NCI-H1105 (cell line): ENCODE results near the gene CASTOR2.
A peak's percentile ranks its signal among the peaks of the same experiment; 100 is the strongest.
"Not testable (repeated sequence)": the region's sequence is repeated elsewhere in the genome, so short reads cannot be mapped to it uniquely, and the experiment has no call there.

ENCODE experiments used
- DNase-seq: peaks from one replicate; lab custom pipeline; 2025; lab: John Stamatoyannopoulos, UW

Gene CASTOR2

DNA sequence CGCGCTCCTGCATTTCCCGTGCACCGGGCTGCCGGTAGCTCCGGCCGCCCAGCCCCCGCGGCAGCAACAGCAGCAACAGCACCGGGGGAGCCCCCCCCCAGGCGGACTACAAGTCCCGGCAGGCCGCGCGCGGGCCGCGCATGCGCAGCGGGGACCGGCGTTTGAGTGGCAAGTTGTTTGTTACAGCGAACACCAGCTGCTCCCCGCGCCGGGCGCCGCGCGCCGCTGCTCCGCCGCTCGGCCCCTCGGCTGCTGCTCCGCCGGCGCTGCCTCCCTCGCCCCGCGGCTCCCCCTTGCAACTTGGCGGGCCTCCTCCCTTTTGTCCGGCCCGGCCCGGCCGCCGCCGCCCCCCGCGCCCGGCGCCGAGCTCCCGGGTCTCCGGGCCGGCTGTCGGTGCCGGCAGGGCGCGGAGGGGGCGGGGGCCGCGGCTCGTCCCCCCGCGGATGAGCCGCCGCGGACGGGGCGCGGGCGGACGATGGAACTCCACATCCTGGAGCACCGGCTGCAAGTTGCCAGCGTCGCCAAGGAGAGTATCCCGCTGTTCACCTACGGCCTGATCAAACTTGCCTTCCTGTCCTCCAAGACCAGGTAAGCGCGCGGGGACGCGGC is at the start of gene CASTOR2:
Gene CASTOR2 (plus strand): TSS at position 195 of the 609 bp plus-strand sequence. CDS start 281 bp downstream, at position 476.
- DNase-seq, result peak; percentile 11

DNA sequence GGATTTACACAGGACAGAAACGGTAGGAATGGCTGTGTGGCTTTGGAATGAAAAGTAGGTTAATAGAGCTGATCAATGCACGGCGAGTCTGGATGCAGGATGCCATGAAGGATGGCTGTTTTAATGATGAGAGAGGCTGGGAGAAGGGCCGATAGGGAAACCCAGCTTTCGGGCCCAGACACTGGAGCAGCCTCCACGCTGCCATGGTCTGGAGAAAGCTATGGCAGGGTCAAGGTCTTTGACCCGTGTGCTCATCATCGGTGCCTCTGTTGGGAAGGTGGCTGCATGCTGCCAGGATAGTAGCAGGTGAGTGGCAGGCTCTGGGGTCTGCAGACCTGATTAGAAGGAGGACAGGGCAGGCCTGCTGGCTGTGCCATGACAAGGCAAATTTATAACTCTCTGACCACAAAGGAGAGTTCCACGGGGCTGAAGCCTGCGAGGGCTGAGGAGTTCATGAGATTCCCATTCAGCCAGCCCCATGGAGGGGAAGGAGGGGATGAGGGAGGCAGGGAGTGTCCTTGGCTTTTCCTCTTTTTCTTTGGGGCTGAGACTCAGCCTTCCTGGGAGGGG is 42.1 kb upstream of the CASTOR2 start:
- not testable (repeated sequence) for DNase-seq

DNA sequence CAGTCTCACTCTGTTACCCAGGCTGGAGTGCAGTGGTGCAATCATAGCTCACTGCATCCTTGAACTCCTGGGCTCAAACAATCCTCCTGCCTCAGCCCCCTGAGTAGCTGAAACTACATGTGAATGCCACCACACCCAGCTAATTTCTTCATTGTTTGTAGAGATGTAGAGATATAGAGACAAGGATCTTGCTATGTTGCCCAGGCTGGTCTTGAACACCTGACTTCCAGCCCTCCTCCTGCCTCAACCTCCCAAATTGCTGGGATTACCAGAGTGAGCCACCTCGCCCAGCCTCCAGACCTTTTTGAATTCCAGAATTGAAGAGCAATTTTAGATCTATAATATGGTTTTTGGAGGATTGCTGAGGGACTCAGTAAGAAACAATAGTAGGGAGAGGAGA is 40.9 kb upstream of the CASTOR2 start:
- not testable (repeated sequence) for DNase-seq

DNA sequence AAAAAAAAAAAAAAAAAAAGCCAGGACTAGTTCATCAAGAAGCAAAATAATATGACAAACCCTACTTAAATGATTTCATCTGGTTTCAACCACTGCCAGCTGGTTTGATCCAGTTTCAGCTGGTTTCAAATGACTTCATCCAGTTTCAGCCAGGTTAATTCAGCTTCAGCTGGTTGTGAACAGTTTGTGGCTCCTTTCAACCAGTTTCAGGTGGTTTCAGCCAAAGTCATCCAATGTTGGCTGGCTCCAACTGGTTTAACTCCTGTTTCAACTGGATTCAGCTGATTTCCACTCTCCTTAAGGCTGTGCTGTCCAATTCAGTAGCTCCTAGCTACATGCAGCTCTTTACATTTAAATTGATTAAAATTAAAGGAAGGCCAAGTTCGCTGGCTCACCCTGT is 37.5 kb upstream of the CASTOR2 start:
- DNase-seq, result not testable (repeated sequence)

DNA sequence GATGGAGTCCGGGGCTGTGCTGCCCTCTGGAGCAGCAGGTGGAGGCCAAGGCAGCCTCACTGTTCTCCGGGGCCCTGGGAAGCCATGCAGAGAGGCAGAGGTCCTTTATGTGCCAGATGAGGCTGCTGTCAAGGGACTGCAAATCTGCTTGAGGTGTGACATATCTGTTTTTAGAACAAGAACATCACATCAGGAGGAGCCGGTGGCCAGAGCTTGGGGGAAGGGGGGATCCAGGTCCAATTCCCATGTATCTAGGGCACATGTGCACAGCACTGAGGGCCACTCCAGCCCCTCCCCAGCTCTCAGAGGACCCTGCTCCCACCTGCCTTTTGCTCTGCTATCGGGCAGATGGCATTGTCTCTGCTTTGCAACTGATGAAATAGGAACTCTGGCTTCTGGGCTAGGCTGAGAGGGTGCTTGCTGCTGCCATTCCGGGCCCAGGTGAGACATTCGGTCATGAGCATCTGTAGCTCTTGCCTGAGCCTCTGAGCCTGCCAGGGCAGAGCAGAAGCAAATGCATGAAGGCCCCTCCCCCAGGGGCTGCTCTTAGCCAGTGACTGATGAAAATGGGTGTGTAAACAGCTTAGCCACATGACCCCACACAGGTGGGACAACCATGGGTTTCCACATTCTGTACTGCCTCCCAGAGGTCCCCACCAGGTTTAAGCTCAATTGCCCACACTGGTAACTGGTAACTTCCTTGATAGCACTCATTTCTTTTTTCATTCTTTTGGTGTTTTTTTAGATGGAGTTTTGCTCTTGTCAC is 32.8 kb upstream of the CASTOR2 start:
- DNase-seq, result not testable (repeated sequence)

DNA sequence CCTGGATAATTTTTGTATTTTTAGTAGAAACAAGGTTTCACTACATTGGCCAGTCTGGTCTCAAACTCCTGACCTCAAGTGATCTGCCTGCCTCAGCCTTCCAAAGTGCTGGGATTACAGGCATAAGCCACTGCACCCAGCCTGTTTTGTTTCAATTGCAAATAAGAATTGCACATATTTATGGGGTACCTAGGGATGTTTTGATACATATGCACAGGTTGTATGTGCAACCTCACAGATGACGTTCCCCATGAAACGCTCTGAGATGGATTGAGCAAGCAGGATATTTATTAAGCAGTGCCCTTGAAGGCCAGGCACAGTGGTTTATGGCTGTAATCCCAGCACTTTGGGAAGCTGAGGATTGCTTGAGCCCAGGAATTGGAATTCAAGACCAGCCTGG is 25.1 kb upstream of the CASTOR2 start:
- not testable (repeated sequence) for DNase-seq

DNA sequence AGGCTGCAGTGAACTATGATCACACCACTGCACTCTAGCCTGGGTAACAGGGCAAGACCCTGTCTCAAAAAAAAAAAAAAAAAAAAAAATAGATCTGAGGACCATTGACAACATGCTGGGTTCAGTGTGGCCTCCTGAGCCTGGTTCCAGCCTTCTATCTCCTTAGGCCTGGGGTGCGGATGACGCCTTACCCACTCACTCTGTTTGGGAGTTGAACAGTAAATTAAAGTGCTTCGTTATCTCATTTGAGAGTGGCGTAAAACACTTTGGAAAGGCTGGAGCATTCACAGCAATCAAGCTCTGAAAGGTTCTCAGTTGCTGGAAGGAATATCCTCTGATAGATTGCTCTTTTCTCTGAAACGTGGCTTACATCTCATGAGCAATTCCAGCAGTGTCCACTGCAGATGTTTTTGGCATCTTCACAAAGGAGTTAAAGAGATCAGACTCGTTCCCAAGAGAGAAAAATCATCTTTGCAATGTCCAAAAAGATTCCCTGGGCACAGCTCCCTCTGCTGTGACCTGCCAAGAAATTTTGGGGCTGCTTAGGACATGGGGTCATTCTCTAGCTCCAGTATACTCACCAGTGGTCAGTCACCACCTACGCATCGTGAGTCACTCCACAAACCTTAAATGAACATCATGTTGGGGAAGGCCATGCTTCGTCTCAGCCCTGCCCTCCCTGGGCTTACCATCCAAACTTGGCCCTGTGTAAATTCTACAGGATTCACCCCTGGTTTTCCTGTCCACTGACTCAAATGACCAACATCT is 23.0 kb upstream of the CASTOR2 start:
- DNase-seq, result not testable (repeated sequence)

DNA sequence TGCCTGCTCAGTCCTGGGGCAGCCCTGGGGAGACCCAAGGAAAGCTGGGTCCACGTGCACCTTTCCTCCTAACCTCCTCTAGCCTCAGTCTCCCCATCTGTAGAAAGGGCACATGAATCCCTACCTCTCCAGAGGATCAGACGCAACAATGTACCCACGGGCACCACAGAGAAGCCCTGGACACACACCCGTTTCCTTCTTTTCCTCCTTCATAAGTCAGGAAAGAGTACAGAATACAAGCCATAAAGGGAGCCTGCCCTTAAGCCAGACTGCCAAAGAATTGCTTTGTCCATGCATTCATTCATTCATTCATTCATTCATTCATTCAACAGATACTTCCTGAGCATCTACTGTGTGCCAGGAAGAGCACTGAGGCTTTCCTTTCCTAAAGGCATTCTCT is 20.6 kb upstream of the CASTOR2 start:
- DNase-seq, result not testable (repeated sequence)

DNA sequence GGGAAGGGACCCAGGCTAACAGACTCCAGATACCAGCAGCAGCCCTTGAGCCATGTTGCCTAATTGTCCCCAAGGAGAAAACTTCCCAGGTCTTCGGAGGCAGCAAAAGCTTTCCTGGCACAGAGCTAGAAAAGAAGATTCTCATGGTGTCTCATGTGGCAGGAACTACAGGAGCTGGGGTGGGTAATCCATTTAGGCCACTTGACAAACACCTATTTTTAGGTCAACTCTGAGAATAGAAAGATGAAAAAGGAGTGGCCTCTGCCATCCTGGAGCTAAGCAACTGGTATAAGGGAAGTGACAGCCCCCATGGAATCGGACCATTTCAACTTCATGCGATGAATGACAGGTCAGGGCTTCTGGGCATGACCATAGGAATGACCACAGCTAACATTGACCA is 16.8 kb upstream of the CASTOR2 start:
- DNase-seq, result not testable (repeated sequence)

DNA sequence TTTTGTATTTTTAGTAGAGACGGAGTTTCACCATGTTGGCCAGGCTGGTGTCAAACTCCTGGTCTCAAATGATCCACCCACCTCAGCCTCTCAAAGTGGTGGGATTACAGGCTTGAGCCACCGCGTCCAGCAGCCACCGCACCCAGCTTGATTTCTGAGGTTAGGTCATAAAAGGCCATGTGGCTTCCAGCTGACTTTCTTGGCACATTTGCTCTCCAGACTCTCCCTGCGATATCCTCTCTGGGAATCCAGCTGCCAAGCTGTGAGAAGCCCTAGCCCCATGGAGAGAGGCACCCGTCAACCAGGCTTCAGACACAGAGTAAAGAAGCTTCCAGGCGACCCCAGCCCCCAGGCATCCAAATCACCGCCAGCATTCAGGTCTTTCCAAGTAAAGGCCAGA is 10.7 kb upstream of the CASTOR2 start:
- DNase-seq, result not testable (repeated sequence)

DNA sequence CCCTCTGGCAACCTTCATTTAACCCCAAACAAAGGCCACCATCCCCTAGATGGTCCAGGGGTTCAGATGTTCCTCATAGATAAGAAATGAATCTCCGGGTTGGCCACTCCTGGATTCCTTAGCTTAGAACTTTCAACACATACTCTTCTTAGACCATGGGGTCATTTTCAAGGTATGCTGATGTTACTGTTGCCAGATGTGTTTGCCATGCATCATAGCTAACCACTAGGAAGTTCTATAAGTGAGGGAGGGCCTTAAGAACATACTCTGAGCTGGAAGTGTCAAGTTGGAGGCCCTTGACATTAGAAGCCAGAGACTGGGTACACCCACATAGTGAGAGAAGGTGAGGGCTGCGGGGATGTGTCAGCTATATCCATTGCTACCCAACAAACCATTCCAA is 6.2 kb upstream of the CASTOR2 start:
- DNase-seq, result not testable (repeated sequence)

DNA sequence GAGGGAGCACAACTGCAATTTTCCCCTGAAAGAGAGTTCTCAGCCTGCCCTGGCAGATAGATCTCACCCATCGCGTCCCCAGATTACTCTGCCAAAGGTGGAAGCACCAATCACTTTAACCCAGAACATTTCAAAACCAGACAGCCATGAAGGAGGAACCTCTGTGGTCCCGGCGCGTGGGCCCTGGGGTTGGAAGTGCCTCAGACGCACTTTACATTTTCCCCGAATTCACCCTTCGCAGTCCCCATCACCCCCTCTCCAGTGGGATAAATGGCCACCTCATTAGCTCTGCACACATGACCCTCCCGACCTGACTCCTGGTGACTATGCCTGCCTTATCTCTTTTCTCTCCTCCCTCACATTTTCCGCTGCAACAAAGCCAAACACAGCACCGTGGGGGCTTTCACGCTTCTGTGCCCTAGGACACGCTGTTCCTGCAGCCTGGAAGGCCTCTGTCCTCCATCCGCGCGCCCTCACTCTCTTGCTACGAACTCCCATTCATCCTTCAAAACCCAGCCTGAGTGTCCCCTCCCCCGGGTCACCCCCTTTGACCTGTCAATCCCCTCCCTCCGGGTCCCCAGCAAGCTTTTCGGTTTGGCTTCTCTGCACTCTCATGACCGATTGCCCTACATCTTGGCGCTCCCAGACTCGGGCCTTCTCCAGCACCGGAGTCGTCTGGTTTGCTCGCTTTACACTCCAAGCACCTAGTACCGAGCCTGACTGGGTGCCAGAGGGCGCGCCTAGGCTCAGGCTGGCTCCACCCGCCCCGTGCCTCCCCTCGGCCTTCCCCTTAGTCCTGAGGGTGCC is 598 bp upstream of the CASTOR2 start:
- DNase-seq, result not testable (repeated sequence)

DNA sequence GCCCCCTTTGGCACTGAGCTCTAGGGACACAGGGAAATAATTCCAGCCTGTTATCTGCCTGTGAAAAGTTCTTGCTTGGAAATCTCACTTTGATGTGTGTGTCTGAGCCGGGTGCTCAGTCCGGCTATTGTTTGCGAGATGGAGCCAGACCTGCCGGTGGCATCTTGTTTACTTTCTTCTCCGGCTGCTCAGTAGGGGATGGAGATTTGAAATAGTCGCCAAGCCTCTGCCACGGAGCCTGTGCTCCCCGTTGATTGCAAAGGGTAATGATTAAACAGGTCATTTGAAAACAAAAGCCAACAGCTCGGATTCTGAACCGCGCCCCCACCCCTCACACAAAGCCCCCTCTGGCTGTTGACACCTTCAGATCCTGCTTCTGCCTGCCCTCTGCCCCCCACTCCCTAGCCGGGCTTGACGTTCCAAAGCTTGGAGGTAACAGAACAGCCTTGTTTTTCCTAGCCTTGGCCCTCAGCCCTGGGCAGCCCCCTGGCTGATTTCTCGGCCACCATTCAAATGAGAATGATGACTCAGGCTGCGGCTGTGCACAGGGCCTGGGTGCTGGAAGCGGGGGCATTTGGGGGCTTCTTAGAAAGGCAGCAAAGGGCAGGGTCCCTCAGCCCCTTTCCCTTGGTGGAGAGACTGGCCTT is 1.8 kb downstream of the CASTOR2 start:
- DNase-seq, result not testable (repeated sequence)

DNA sequence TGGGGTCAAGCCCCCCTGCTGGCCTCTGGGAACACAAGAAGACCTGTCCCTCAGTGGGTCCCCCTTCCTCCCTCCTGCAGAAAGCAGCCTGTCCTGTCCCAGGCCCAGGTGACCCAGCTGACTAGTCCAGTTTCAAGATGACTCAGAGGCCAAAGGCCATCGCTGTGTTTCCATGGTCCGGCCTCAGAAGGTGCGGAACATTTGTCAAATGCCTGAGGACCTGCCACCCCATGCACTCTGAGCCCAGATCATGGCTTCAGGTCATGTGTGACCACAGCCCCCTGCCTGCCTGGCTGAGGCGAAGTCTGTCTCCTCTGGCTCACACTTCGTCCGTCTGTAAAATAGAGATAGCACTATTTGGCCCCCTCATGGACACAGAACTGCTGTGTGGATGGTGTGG is 2.4 kb downstream of the CASTOR2 start:
- DNase-seq, result not testable (repeated sequence)

DNA sequence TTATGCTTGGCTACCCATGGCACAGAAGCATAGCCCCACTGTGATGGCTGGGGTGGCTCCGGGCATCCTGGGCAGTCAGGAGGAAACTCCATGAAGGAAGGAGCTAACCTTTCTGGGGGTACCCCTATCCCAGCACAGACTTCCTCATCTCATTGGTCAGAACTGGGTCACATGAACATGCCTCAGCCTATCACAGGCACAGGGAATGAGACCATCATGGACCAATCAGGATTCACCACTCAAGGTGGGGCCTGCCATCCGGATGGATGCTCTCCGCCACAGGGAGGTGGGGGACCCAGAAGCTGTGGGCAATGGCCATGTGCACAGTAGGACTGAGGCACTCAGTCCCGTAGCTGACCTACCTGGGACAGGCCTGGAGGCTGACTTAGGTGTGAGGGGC is 6.9 kb downstream of the CASTOR2 start:
- DNase-seq, result not testable (repeated sequence)

DNA sequence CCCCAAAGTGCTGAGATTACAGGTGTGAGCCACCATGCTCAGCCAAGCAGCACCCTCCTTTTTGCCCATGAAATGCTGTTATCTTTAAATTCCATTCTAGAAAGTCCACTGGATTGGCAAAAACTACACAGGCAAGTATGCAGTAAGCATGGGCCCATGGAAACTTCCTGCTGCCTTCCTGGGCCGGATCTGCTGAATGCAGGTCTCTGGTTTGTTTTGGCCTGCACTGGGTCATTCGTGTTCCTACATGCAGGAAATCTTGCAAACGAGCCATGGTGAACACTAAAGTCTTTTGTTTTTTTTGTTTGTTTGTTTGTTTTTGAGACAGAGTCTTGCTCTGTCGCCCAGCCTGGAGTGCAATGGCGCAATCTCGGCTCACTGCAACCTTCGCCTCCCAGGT is 7.9 kb downstream of the CASTOR2 start:
- not testable (repeated sequence) for DNase-seq

DNA sequence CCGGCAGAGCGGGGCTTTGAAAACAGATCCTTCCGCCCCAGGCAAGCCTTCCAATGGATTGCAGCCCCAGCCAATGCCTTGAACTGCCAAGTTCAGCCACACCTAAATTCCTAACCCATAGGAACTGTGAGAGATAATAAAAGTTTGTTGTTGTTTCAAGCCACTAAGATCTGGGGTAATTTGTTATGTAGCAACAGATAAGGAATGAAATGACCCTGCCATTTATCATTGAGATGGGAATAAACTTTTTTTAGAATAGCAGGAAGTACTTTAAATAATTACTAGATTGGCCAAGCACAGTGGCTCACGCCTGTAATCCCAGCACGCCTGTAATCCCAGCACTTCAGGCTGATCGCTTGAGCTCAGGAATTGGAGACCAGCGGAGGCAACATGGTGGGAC is 11.5 kb downstream of the CASTOR2 start:
- DNase-seq, result not testable (repeated sequence)

DNA sequence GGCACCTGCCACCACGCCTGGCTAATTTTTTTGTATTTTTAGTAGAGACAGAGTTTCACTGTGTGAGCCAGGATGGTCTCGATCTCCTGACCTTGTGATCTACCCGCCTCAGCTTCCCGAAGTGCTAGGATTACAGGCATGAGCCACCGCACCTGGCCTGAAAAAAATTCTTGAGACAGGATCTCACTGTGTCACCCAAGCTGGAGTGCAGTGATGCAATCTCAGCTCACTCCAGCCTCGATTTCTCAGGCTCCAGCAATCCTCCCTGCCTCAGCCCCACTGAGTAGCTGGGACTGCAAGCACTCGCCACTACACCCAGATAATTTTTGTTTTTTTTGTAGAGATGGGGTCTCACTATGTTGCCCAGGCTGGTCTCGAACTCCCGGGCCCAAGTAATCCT is 13.0 kb downstream of the CASTOR2 start:
- DNase-seq, result not testable (repeated sequence)

DNA sequence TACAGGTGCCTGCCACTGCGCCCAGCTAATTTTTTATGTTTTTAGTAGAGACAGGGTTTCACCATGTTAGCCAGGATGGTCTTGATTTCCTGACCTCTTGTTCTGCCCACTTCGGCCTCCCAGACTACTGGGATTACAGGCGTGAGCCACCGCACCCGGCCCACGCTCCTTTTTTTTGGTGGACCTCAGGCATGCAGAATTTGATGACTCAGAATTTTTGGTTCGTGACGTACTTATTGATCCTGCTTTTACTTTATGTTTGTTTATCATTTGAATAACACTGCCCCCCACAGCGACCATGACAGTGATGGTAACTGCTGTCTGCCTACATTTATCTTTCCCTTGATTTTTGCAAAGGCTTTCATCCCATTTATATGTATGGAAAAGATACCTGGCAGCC is 23.9 kb downstream of the CASTOR2 start:
- DNase-seq, result not testable (repeated sequence)

DNA sequence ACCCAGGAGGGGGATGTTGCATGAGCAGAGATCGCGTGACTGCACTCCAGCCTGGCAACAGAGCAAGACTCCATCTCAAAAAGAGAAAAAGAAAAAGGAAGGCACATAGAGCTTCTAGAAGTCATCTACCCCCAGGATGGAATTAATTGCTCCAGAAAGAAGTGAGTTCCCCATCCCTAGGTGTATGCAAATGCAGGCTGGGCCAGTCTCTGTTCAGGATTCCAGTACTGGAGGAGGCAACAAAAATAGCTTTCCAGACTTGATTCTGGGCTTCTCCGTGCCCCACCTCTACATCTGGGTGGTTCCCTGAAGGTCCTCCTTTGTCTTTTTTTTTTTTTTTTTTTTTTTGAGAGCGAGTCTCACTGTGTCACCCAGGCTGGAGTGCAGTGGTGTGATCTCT is 28.6 kb downstream of the CASTOR2 start:
- no peak for DNase-seq
